NCI-H1092 treated with DMSO at 0.1 percent for 48 hours (cell line): ENCODE results near the gene ITGA5.

Experiments used
- DNase-seq: peaks from one replicate; lab custom pipeline; 2025; lab: John Stamatoyannopoulos, UW

ITGA5 gene

DNA sequence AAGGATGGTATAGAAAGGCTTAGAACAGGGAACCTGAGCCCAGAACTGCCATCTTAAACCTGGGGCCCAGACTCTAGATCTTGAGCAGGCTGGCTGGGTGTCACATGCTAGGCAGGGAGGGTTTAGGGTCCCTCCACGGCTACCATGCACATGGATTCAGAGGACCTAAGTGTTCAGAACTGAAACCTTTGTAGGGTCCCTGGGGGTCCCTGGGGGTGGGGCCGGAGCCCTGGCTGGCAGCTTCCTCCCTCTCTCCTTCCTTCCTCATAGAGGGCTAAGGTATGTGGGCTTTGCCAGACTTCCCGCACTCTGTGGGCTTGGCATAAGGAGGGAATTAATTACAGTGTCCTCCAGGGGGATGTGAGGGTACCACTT is 29.9 kb downstream of the ITGA5 start:
- DNase-seq: no peak

GRCh38 chr12:54388237-54389133 is 30.6 kb downstream of the ITGA5 start:
- no peak for DNase-seq

DNA sequence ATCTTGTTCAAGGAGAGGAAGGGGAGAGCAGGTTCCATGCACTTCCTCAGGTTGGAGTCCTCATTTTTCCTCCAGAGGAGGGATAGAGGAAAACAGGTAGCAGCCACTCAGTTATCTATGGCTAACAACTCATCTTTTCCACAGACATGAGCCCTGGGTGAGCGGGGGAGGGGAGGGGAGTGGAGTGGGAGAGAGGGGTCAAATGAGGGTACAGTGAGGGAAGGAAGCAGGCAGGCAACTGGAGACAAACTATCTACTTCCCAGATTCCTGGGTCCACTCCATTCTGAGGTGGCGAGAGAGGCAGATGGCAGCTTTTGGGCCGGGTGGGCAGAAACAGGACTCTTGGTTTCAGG is 32.0 kb downstream of the ITGA5 start:
- DNase-seq: no peak

GRCh38 chr12:54386403-54387113 is 32.5 kb downstream of the ITGA5 start:
- no peak for DNase-seq

DNA sequence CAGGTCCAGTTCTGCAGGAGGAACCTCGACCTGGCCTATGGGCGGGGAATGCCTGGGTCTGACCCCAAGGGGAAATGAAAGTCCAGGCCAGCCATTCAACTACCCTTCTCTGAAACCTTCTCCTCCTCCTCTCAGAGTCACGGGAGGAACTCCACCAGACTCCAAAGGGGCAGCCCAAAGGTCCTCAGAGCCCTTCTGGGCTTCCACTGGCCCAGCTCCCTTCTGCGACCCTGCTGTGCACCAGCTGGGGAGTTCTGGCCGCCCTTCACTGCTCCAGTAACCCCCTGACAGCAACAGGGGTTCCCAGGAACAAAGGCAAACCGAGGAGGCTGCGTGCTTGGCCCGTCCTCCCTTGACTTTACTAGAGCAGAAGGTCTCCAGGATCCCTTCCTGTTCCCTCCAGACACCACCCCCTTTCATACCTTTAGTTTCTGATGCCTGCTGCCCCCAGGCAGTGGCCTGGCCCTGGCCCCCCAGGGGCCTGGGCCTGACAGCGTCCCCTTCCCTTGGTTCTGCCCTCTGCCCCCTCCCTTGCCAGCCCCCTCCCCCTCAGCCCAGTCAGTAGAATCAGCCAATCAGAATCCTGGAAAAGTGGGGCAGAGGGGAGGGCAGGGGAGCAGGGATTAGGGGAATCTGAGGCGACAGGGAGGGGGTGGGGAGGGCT is 33.7 kb downstream of the ITGA5 start:
- no peak for DNase-seq

- DNase-seq: no peak
Measured at GRCh38 chr12:54384591-54385041, 34.5 kb downstream of the ITGA5 start, which contains the start of gene ZNF385A. Gene ZNF385A, minus strand, starts transcription at chr12:54384733. Its CDS starts 219 bp downstream, at chr12:54384514.

DNA sequence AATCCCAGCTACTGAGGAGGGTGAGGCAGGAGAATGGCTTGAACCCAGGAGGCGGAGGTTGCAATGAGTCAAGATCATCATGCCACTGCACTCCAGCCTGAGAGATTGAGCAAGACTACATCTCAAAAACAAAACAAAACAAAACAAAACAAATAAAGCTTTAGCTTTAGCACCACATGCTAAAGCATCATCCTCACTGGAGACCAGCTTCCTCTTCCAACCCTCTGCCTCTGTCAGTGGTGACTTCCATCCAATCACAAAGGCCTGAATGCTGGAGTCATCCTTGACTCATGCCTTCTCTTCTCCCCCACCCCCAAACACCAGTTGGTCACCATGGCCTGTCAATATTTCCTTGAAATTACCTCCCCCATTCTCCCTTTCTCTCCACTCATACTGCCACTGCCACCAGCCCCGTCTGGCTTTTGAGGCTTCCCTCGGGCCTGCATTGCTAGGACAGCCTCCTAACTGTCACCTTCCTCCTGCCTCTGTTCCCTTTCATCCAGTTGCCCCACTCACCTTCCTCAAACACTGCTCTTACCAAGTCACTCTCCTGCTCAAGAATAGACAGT is 35.9 kb downstream of the ITGA5 start:
- DNase-seq: no peak

DNA sequence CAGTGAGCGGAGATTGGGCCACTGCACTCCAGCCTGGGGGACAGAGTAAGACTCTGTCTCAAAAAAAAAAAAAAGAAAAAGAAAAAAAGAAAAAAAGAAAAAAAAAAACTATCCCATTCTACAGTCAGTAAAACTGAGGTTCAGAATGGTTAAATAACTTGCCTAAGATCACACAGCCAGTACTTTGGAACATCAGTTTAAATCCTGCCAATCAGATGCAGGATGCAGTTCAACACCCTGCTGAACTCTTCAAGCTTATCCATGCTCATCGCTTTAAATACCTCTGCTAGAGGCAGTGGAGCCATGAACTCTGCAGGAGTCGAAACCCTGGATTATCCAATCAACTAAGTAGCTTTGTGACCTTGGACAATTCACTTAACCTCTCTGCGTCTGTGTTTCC is 37.9 kb downstream of the ITGA5 start:
- DNase-seq: no peak

GRCh38 chr12:54379398-54380201 is 39.5 kb downstream of the ITGA5 start:
- DNase-seq: peak; percentile 97

GRCh38 chr12:54378796-54379397 is 40.2 kb downstream of the ITGA5 start:
- peak; percentile 73 for DNase-seq

- DNase-seq: no peak
Measured at GRCh38 chr12:54377797-54378515, 41.1 kb downstream of the ITGA5 start.

DNA sequence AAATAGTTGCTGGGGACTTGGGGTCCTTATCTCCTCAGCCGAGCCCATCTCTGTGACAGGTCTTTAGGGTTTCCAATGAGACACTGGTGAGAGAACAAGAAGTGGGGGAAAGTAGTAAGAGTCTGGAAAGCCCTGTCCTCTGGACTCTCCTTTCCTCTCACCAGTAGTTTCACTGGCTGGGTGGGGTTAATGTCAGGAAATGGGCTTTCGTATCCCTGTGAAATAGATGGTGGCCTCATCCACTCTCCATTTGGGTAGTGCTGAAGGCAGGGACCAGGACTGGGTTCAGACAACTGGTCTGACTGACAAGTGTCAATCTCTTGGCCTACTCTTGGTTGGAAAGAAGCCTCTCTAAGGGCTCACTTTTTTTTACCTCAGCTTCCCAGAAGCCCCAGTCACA is 42.1 kb downstream of the ITGA5 start:
- no peak for DNase-seq

DNA sequence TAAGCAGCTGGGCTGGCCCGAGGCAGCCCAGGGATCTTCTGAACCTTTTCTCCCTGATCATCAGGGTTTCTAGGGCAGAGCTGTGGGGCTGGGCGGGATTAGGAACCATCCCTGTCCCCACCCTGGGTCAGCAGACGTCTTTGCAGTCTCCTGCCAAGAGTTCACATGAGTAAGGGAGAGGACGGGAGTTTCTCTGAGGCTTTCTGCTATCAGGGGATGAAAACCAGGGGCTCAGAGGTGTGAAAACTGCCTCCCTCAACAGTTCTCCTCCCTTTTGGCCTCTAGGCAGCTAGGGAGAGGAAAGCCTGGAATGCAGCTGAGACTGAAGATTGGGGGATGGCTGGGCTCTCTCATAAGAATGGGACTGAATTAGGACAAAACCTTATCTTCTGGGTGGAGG is 42.5 kb downstream of the ITGA5 start:
- DNase-seq: no peak

DNA sequence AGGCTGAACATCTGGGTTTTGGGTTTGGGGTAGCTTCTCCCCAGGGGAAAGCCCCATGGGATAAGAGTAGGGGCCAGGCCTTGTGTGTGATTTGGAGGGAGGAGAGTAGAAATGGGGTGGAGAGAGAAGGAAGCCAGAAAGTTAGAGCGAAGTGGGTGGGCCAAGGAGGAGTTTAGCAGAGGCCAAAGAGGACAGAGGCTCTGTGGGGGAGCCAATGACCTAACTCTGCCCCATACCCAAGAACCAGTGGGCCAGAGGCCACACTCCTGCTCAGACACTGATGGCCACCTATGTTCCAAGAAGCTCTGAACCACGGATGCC is 43.8 kb downstream of the ITGA5 start:
- no peak for DNase-seq

- peak; percentile 93 for DNase-seq
Measured at GRCh38 chr12:54374562-54375258, 44.4 kb downstream of the ITGA5 start.

DNA sequence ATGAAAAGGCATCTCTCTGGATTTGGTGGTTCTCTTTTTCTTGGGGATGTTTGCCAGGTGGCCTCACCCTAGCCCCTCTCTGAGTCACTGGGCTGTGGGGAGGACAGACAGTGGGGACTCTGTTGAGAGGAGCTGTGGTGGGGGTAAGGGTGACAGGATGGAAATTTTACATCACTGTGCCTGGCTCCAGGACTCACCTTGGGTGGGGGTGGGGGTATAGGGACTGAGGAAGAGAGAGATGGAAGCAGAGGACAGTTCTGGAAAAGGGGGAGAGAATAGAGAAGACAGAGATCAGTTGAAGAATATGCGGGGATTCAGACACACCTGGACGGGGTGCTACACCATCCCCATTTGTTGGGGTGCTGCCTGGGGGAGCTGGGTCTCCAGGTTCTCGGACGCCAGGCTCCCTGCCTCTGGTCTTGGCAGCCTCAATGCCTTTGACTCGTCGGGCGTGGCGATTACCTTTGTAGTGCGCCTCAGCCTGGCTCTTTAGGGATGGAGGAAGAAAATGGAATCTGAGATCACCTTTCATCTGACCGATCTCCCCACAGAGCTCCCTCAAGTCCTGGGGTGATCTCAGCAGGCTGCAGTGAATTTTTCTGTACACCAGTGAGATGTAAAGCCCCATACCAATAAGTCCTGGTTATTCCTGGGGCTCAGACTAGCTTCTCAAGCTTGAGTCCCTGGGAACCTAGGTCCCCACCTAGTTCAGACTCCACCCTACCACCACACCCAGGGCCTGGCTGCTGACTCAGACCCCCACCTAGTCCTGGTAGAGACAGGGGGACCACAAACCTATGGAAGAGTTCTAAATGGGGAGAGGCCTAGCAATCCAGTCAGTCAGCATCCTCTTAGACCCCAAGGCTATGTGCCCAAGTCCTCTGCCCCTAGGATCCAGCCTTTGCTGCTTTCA is 45.2 kb downstream of the ITGA5 start:
- DNase-seq: no peak

DNA sequence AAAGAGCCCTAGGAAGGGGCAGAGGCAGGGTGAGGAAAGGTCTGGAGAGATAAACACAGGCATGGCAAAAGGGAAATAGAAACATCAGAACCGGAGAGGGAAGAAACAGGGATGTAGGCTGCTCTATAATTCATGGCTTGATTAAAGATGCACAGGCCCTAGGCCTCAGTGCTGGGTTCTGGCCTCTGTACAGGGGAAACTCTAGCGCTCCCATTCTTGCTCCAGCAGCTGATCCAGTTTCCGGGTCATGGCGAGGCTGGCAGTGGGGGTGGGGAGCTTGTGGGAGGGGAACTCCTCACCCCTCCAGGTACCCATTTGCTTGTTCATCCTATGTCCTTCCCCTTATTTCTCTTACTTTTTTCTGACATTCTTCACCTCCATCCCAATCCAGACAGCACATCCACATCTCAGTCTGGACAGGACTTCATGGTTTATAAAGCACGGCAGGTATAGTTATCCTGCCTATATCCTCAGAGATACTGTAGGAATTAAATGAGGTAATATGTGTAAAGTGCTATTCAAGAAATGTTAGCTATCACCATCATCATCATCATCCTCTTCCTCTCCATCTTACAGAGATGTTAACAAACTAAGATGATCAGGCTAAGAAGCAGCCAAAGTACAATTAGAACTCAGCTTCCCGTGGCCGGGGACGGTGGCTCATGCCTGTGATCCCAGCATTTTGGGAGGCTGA is 46.8 kb downstream of the ITGA5 start:
- DNase-seq: no peak
